Subcutaneous abdominal adipose tissue (tissue), 5 donors: ENCODE measurements around the gene CUL1.

Experiments used
- H3K27ac ChIP-seq: one replicate; pipeline ENCODE4 v1.7.0; 2013; ENCODE audit warnings: low read depth, mild to moderate bottlenecking, inconsistent platforms, low read length, moderate library complexity
- H3K27me3 ChIP-seq, 5 donors: one replicate each; pipeline ENCODE4 v1.7.0; 2013; ENCODE audit warnings: low read length in 5 of 5, inconsistent platforms in 1 of 5; ENCODE audit not compliant: control insufficient read depth in 5 of 5, insufficient read depth in 4 of 5
- H3K36me3 ChIP-seq, 5 donors: one replicate each; pipeline ENCODE4 v1.7.0; 2013; ENCODE audit warnings: low read length in 5 of 5; ENCODE audit not compliant: control insufficient read depth in 5 of 5, insufficient read depth in 5 of 5
- H3K4me1 ChIP-seq, 5 donors: one replicate each; pipeline ENCODE4 v1.7.0; 2013; ENCODE audit warnings: low read length in 5 of 5, mild to moderate bottlenecking in 3 of 5, moderate library complexity in 1 of 5; ENCODE audit not compliant: control insufficient read depth in 5 of 5, insufficient read depth in 5 of 5
- H3K4me3 ChIP-seq, 5 donors: one replicate each; pipeline ENCODE4 v1.7.0; 2013; ENCODE audit warnings: low read length in 5 of 5, low read depth in 1 of 5
- H3K9ac ChIP-seq, 5 donors: one replicate each; pipeline ENCODE4 v1.7.0; 2013; ENCODE audit warnings: low read length in 5 of 5, mild to moderate bottlenecking in 4 of 5, moderate library complexity in 3 of 5
- H3K9me3 ChIP-seq, 5 donors: one replicate each; pipeline ENCODE4 v1.7.0; 2013; ENCODE audit warnings: low read length in 5 of 5; ENCODE audit not compliant: control insufficient read depth in 5 of 5
- donor health status: healthy.
- donor health status: healthy.
- donor health status: healthy.
- donor health status: healthy.
- donor health status: healthy.

CUL1 gene

DNA sequence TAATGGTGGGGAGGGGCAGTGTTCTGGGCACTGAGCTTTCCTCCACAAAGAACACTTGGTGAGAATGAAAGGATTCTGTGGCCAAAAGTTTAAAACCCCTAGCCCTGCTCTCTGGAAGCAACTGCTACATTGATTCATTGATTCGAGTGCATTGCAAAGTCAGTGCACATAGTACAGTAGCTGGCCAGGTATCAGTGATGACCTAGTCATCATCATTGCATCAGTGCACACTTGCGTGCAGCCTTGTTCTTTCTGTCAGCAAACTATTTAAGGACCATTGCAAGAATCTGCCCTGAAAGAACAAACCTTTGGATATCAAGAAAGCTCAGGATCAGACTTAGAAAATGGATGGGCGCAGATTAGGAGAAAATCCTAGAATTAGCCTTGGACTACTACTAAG, 47.4 kb downstream of the CUL1 start:
- Histone ChIP-seq H3K4me3 (no peak overlapping the region), H3K4me1 (no peaks in the 10 kb centered on the region), H3K9me3 (peaks cover 0 to 3% (median 0%) of the 10 kb centered on the region in 5 donors), H3K27ac (no peak overlapping the region), H3K9ac (no peak overlapping the region), H3K36me3 (peaks cover 3 to 12% (median 4%) of the 10 kb centered on the region in 5 donors), H3K27me3 (no peaks in the 10 kb centered on the region)

DNA sequence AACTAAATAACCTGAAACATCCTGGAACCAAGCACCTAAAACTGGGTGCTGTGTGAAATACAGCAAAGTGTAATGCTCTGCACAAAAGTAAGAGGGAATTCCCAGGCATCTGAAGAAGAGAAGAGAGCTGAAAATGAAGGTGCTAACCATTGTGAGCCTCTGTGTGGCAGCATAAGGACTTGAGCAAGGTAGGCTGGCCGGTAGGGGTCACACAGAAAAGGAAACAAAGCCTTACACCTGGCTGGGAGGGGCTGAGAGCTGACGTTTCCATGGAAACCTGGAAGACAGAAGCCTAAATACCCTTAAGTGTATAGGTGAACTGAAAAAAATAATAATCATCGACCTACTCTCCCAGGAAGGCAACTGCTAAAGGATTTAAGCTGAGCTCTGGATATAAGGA, 48.6 kb downstream of the CUL1 start:
- no peak overlapping the region for H3K27ac ChIP-seq
- H3K4me1 ChIP-seq, result no peaks in the 10 kb centered on the region
- H3K4me3 ChIP-seq, result no peak overlapping the region
- no peaks in the 10 kb centered on the region for H3K27me3 ChIP-seq
- H3K9ac ChIP-seq, result no peak overlapping the region
- H3K36me3 ChIP-seq, result peaks cover 0 to 6% (median 3%) of the 10 kb centered on the region in 5 donors
- H3K9me3 ChIP-seq, result peaks cover 0 to 3% (median 0%) of the 10 kb centered on the region in 5 donors

GRCh38 chr7:148750442-148751355, 52.0 kb downstream of the CUL1 start:
- peaks cover 0 to 13% (median 6%) of the 10 kb centered on the region in 5 donors for H3K36me3 ChIP-seq
- no peak overlapping the region for H3K9ac ChIP-seq
- H3K27ac ChIP-seq, result no peak overlapping the region
- no peaks in the 10 kb centered on the region for H3K27me3 ChIP-seq
- H3K4me1 ChIP-seq, result no peaks in the 10 kb centered on the region
- no peak overlapping the region for H3K4me3 ChIP-seq
- H3K9me3 ChIP-seq, result no peaks in the 10 kb centered on the region

- H3K4me1 ChIP-seq, result no peaks in the 10 kb centered on the region
- peaks cover 3 to 21% (median 14%) of the 10 kb centered on the region in 5 donors for H3K36me3 ChIP-seq
Measured at GRCh38 chr7:148753224-148753623, 54.5 kb downstream of the CUL1 start.

DNA sequence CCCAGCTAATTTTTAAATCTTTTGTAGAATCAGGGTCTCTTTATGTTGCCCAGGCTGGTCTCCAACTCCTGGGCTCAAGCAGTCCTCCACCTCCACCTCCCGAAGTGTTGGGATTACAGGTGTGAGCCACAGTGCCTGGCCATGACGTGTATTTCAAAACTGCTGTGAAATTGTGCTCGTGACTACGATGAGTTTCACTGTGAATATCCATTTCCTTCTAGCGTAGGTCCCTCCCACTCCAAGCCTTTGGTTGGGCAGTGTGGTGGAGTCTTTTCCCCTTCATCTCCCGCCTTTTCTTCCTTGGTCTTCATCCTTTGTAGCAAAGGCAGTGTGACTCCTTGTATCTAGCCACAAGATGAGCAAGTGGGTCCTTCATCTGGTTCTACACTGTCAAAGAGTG, 56.2 kb downstream of the CUL1 start:
- H3K27me3 ChIP-seq, result no peaks in the 10 kb centered on the region
- H3K4me1 ChIP-seq, result no peaks in the 10 kb centered on the region
- H3K36me3 ChIP-seq, result peaks cover 16 to 29% (median 23%) of the 10 kb centered on the region in 5 donors
- no peaks in the 10 kb centered on the region for H3K9me3 ChIP-seq
- no peak overlapping the region for H3K27ac ChIP-seq
- H3K9ac ChIP-seq, result no peak overlapping the region
- H3K4me3 ChIP-seq, result no peak overlapping the region

More at GRCh38 chr7:148753224-148753623, 54.5 kb downstream of the CUL1 start:
- Histone ChIP-seq H3K9ac (no peak overlapping the region), H3K4me3 (no peak overlapping the region), H3K9me3 (no peaks in the 10 kb centered on the region), H3K27me3 (no peaks in the 10 kb centered on the region), H3K27ac (no peak overlapping the region)

GRCh38 chr7:148761499-148762278, 63.0 kb downstream of the CUL1 start:
- Histone ChIP-seq H3K4me1 (no peaks in the 10 kb centered on the region), H3K9me3 (no peaks in the 10 kb centered on the region), H3K4me3 (no peak overlapping the region), H3K27ac (no peak overlapping the region), H3K36me3 (peaks cover 27 to 56% (median 39%) of the 10 kb centered on the region in 5 donors), H3K27me3 (no peaks in the 10 kb centered on the region), H3K9ac (no peak overlapping the region)

DNA sequence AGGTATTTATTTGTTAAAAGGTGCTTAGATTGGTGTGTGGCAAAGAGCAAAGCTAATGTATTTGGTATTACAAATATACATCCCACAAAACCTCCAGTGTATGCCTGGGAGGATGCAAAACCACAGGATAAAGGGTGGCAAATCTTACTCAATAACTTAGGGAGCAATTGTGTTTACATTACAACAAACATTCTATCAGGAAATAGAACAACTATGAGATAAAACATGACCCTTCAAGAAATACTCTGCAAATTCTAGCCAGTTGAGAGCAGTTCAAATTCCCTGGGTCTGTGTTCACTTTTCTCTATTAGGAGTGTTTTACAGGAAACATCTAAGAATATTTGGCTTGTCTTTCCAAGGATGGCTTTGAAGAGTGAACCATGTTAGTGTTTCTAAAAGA, 64.9 kb downstream of the CUL1 start:
- H3K27ac ChIP-seq, result no peak overlapping the region
- no peak overlapping the region for H3K9ac ChIP-seq
- no peaks in the 10 kb centered on the region for H3K27me3 ChIP-seq
- H3K36me3 ChIP-seq, result peaks cover 26 to 58% (median 40%) of the 10 kb centered on the region in 5 donors
- no peaks in the 10 kb centered on the region for H3K4me1 ChIP-seq
- no peak overlapping the region for H3K4me3 ChIP-seq
- no peaks in the 10 kb centered on the region for H3K9me3 ChIP-seq

GRCh38 chr7:148770004-148770403, 71.3 kb downstream of the CUL1 start:
- peaks cover 44 to 75% (median 58%) of the 10 kb centered on the region in 5 donors for H3K36me3 ChIP-seq

GRCh38 chr7:148772297-148773089, 73.8 kb downstream of the CUL1 start:
- H3K27me3 ChIP-seq, result no peaks in the 10 kb centered on the region
- H3K27ac ChIP-seq, result no peak overlapping the region
- H3K9me3 ChIP-seq, result no peaks in the 10 kb centered on the region
- H3K36me3 ChIP-seq, result peaks cover 40 to 71% (median 63%) of the 10 kb centered on the region in 5 donors
- H3K4me3 ChIP-seq, result no peak overlapping the region
- H3K9ac ChIP-seq, result no peak overlapping the region
- no peaks in the 10 kb centered on the region for H3K4me1 ChIP-seq

More at GRCh38 chr7:148770004-148770403, 71.3 kb downstream of the CUL1 start:
- Histone ChIP-seq H3K27me3 (no peaks in the 10 kb centered on the region), H3K9me3 (no peaks in the 10 kb centered on the region), H3K4me1 (no peaks in the 10 kb centered on the region), H3K9ac (no peak overlapping the region), H3K27ac (no peak overlapping the region), H3K4me3 (no peak overlapping the region)
